CD8-positive, alpha-beta memory T cell (primary cell): Measurements from ENCODE around the gene CAMK4. TPM values are rescaled to one million over a fixed set of nuclear protein-coding genes. Genes with fewer than 3 reads are reported as not detected.

Source experiments
- CTCF ChIA-PET: fragments of 350-600 bp; sonication (Branson Sonifier 250); formaldehyde crosslinking; loops from one replicate; lab custom pipeline; 2021; ENCODE audit warnings: antibody characterized with exemption; lab: Charles Lee
- POLR2A ChIA-PET: fragments of 350-600 bp; sonication (Branson Sonifier 250); formaldehyde crosslinking; loops from one replicate; lab custom pipeline; 2021; ENCODE audit warnings: antibody characterized with exemption; lab: Charles Lee
- DNase-seq, 5 donors: peaks; one replicate each; pipeline versions ENCODE4 v3.0.0 to v3.0.0-alpha.2; 2020 to 2022; ENCODE audit warnings: mixed read lengths in 1 of 5
- H3K27ac ChIP-seq: one replicate; pipeline ENCODE4 v1.7.0; 2013; ENCODE audit warnings: low read depth, mild to moderate bottlenecking, low read length, moderate library complexity
- H3K27me3 ChIP-seq: 2 replicates; pipeline ENCODE4 v1.7.0; 2013; ENCODE audit warnings: low read length, mild to moderate bottlenecking; ENCODE audit not compliant: insufficient read depth, poor library complexity, severe bottlenecking
- H3K36me3 ChIP-seq: 2 replicates; pipeline ENCODE4 v1.7.0; 2013; ENCODE audit warnings: mild to moderate bottlenecking, low read length, moderate library complexity; ENCODE audit not compliant: insufficient read depth
- H3K4me1 ChIP-seq: 2 replicates; pipeline ENCODE4 v1.7.0; 2013; ENCODE audit warnings: mild to moderate bottlenecking, low read length, moderate library complexity; ENCODE audit not compliant: insufficient read depth
- H3K4me3 ChIP-seq: 2 replicates; pipeline ENCODE4 v1.7.0; 2013; ENCODE audit warnings: mild to moderate bottlenecking, low read length
- H3K9me3 ChIP-seq: 2 replicates; pipeline ENCODE4 v1.7.0; 2013; ENCODE audit warnings: mild to moderate bottlenecking, low read length
- H3K27ac Mint-ChIP-seq, 8 donors: one replicate each; pipeline ENCODE4 v1.8.0; 2020 to 2021; ENCODE audit warnings: mixed read lengths in 8 of 8, mild to moderate bottlenecking in 6 of 8, inconsistent platforms in 3 of 8, moderate library complexity in 3 of 8
- H3K27me3 Mint-ChIP-seq, 2 donors: one replicate each; pipeline ENCODE4 v1.8.0; 2020 to 2021; ENCODE audit warnings: mixed read lengths in 2 of 2, mild to moderate bottlenecking in 1 of 2, moderate library complexity in 1 of 2
- H3K36me3 Mint-ChIP-seq, 3 donors: one replicate each; pipeline ENCODE4 v1.8.0; 2020 to 2021; ENCODE audit warnings: mixed read lengths in 3 of 3, inconsistent platforms in 1 of 3, mild to moderate bottlenecking in 1 of 3
- H3K4me1 Mint-ChIP-seq, 3 donors: one replicate each; pipeline ENCODE4 v1.8.0; 2020 to 2021; ENCODE audit warnings: mixed read lengths in 3 of 3, inconsistent platforms in 1 of 3, mild to moderate bottlenecking in 1 of 3
- H3K4me3 Mint-ChIP-seq, 7 donors: one replicate each; pipeline ENCODE4 v1.8.0; 2020 to 2021; ENCODE audit warnings: mixed read lengths in 7 of 7, mild to moderate bottlenecking in 6 of 7, moderate library complexity in 4 of 7, inconsistent platforms in 2 of 7
- H3K9me3 Mint-ChIP-seq, 5 donors: one replicate each; pipeline ENCODE4 v1.8.0; 2020 to 2022; ENCODE audit warnings: mixed read lengths in 5 of 5, mild to moderate bottlenecking in 3 of 5, moderate library complexity in 2 of 5, inconsistent platforms in 1 of 5
- polyA plus RNA-seq: library from polyadenylated mRNA; unstranded; fragments of 300-500 nt; fragmentation: Illumina TruSeq; gene quantifications from one replicate; pipeline ENCODE4 v1.2.3, GENCODE V29; 2021
- total RNA-seq, 2 experiments: library from RNA; stranded (reverse); gene quantifications; one replicate each; pipeline ENCODE4 v1.2.3, GENCODE V29; 2021

Gene CAMK4
- total and polyA plus RNA-seq, 3 experiments from 2014 or later: 57.4 to 84.5 (median 68.7) TPM

GRCh38 chr5:111201705-111202104 is 22.5 kb upstream of the CAMK4 start:
- no peaks in the 10 kb centered on the region for H3K9me3 ChIP-seq
- H3K27me3 ChIP-seq: no peaks in the 10 kb centered on the region
- H3K9me3 Mint-ChIP-seq: no peaks in the 10 kb centered on the region
- DNase-seq: no peak
- H3K36me3 Mint-ChIP-seq: no peaks in the 10 kb centered on the region
- H3K27ac ChIP-seq: no peak overlapping the region
- no peak overlapping the region for H3K4me3 ChIP-seq
- CTCF ChIA-PET: interaction anchor here (1.5 to 2.1 kb wide), 2 partner anchors 62 to 77 kb away, joined by 3 to 4 read pairs; no protein-coding TSS in a partner anchor
- H3K36me3 ChIP-seq: no peaks in the 10 kb centered on the region
- peak overlapping the region in 1 of 7 donors; percentile 41 for H3K4me3 Mint-ChIP-seq
- H3K4me1 Mint-ChIP-seq: peaks cover 3 to 54% (median 12%) of the 10 kb centered on the region in 3 donors
- H3K4me1 ChIP-seq: no peaks in the 10 kb centered on the region
- peaks cover 2 to 11% of the 10 kb centered on the region in 2 donors for H3K27me3 Mint-ChIP-seq
- POLR2A ChIA-PET: interaction anchor here (1.4 kb wide), 1 partner anchor 31 kb away, joined by 3 read pairs; no protein-coding TSS in a partner anchor
- H3K27ac Mint-ChIP-seq: peak overlapping the region in 1 of 8 donors; percentile 7

- Histone ChIP-seq H3K27ac (no peak overlapping the region), H3K9me3 (no peaks in the 10 kb centered on the region), H3K4me3 (no peak overlapping the region), H3K36me3 (no peaks in the 10 kb centered on the region), H3K4me1 (peaks cover 6% of the 10 kb centered on the region), H3K27me3 (no peaks in the 10 kb centered on the region)
- H3K9me3 Mint-ChIP-seq: peaks cover 0 to 5% (median 0%) of the 10 kb centered on the region in 5 donors
- peaks cover 0 to 5% of the 10 kb centered on the region in 2 donors for H3K27me3 Mint-ChIP-seq
- no peak overlapping the region for H3K27ac Mint-ChIP-seq
- H3K4me3 Mint-ChIP-seq: peak overlapping the region in 4 of 7 donors; percentile 18 to 67 (median 26)
- H3K4me1 Mint-ChIP-seq: peaks cover 8 to 16% (median 14%) of the 10 kb centered on the region in 3 donors
- POLR2A ChIA-PET: interaction anchor here (0.6 kb wide), 2 partner anchors 12 to 44 kb away, joined by 4 to 5 read pairs; no protein-coding TSS in a partner anchor
- CTCF ChIA-PET: no interaction called here
- H3K36me3 Mint-ChIP-seq: peaks cover 0 to 5% (median 3%) of the 10 kb centered on the region in 3 donors
- DNase-seq: no peak
Measured at GRCh38 chr5:111211341-111211740, 12.8 kb upstream of the CAMK4 start.

GRCh38 chr5:111214052-111214742 is 10.0 kb upstream of the CAMK4 start:
- Histone ChIP-seq H3K4me3 (no peak overlapping the region), H3K9me3 (no peaks in the 10 kb centered on the region), H3K4me1 (peaks cover 6% of the 10 kb centered on the region), H3K36me3 (no peaks in the 10 kb centered on the region), H3K27ac (no peak overlapping the region), H3K27me3 (no peaks in the 10 kb centered on the region)
- Mint-ChIP-seq H3K27ac (no peak overlapping the region), H3K4me1 (peaks cover 8 to 16% (median 14%) of the 10 kb centered on the region in 3 donors), H3K36me3 (peaks cover 0 to 5% (median 3%) of the 10 kb centered on the region in 3 donors), H3K27me3 (peaks cover 0 to 5% of the 10 kb centered on the region in 2 donors), H3K9me3 (peaks cover 0 to 9% (median 0%) of the 10 kb centered on the region in 5 donors), H3K4me3 (no peak overlapping the region)
- CTCF ChIA-PET: interaction anchor here (1.2 kb wide), 1 partner anchor 9 kb away, joined by 4 read pairs; no protein-coding TSS in a partner anchor
- POLR2A ChIA-PET: no interaction called here
- no peak for DNase-seq

- H3K27ac ChIP-seq: no peak overlapping the region
- H3K36me3 ChIP-seq: no peaks in the 10 kb centered on the region
- H3K9me3 Mint-ChIP-seq: peaks cover 0 to 9% (median 0%) of the 10 kb centered on the region in 5 donors
- H3K4me1 ChIP-seq: peaks cover 6% of the 10 kb centered on the region
- no peaks in the 10 kb centered on the region for H3K9me3 ChIP-seq
- H3K4me1 Mint-ChIP-seq: peaks cover 8 to 16% (median 10%) of the 10 kb centered on the region in 3 donors
- no peak for DNase-seq
- no peak overlapping the region for H3K4me3 Mint-ChIP-seq
- no peak overlapping the region for H3K4me3 ChIP-seq
- no peaks in the 10 kb centered on the region for H3K27me3 ChIP-seq
- ChIA-PET CTCF (no interaction called here), POLR2A (no interaction called here)
- H3K27ac Mint-ChIP-seq: no peak overlapping the region
- peaks cover 0 to 5% of the 10 kb centered on the region in 2 donors for H3K27me3 Mint-ChIP-seq
- peaks cover 0 to 5% (median 3%) of the 10 kb centered on the region in 3 donors for H3K36me3 Mint-ChIP-seq
Measured at GRCh38 chr5:111215971-111216370, 8.2 kb upstream of the CAMK4 start.

- Histone ChIP-seq H3K4me1 (no peaks in the 10 kb centered on the region), H3K27me3 (no peaks in the 10 kb centered on the region), H3K36me3 (no peaks in the 10 kb centered on the region), H3K9me3 (no peaks in the 10 kb centered on the region), H3K27ac (no peak overlapping the region), H3K4me3 (no peak overlapping the region)
- Mint-ChIP-seq H3K27ac (peak overlapping the region in 1 of 8 donors; percentile 21), H3K4me3 (peak overlapping the region in 1 of 7 donors; percentile 22), H3K27me3 (peaks cover 0 to 1% of the 10 kb centered on the region in 2 donors), H3K4me1 (peaks cover 11 to 15% (median 12%) of the 10 kb centered on the region in 3 donors), H3K9me3 (peaks cover 0 to 4% (median 0%) of the 10 kb centered on the region in 5 donors), H3K36me3 (peaks cover 0 to 23% (median 0%) of the 10 kb centered on the region in 3 donors)
- CTCF ChIA-PET: interaction anchor here (0.9 to 4.4 kb wide), 2 partner anchors 32 to 57 kb away, joined by 3 to 45 read pairs; no protein-coding TSS in a partner anchor
- POLR2A ChIA-PET: interaction anchor here (0.5 kb wide), 1 partner anchor 18 kb away, joined by 4 read pairs; no protein-coding TSS in a partner anchor
- no peak for DNase-seq
Measured at GRCh38 chr5:111221139-111221538, 3.0 kb upstream of the CAMK4 start.

GRCh38 chr5:111223101-111223786 is 940 bp upstream of the CAMK4 start:
- Mint-ChIP-seq H3K4me3 (peak overlapping the region; percentile 80 to 98 (median 89)), H3K4me1 (peaks cover 30 to 32% (median 31%) of the 10 kb centered on the region in 3 donors), H3K36me3 (peaks cover 3 to 40% (median 3%) of the 10 kb centered on the region in 3 donors), H3K27me3 (peaks cover 0 to 1% of the 10 kb centered on the region in 2 donors), H3K27ac (peak overlapping the region; percentile 84 to 94 (median 88)), H3K9me3 (no peaks in the 10 kb centered on the region)
- H3K4me3 ChIP-seq: peak overlapping the region; percentile 75
- peaks cover 12% of the 10 kb centered on the region for H3K4me1 ChIP-seq
- peak overlapping the region; percentile 48 for H3K27ac ChIP-seq
- ChIA-PET POLR2A (interaction anchor here (0.6 to 1.8 kb wide), 11 partner anchors 9 to 234 kb away, joined by 3 to 6 read pairs (median 3); no protein-coding TSS in a partner anchor), CTCF (interaction anchor here (0.7 to 4.4 kb wide), 16 partner anchors 9 to 308 kb away, joined by 3 to 45 read pairs (median 4); no protein-coding TSS in a partner anchor)
- no peaks in the 10 kb centered on the region for H3K36me3 ChIP-seq
- no peaks in the 10 kb centered on the region for H3K27me3 ChIP-seq
- no peaks in the 10 kb centered on the region for H3K9me3 ChIP-seq
- no peak for DNase-seq

- DNase-seq: peak in 1 of 5 donors; percentile 11
- peaks cover 3 to 47% (median 8%) of the 10 kb centered on the region in 3 donors for H3K36me3 Mint-ChIP-seq
- H3K4me1 Mint-ChIP-seq: peaks cover 44 to 47% (median 46%) of the 10 kb centered on the region in 3 donors
- H3K27me3 ChIP-seq: no peaks in the 10 kb centered on the region
- ChIA-PET CTCF (interaction anchor here (0.8 to 4.4 kb wide), 9 partner anchors 11 to 68 kb away, joined by 3 to 45 read pairs (median 12); no protein-coding TSS in a partner anchor), POLR2A (interaction anchor here (0.5 to 1.8 kb wide), 3 partner anchors 8 to 37 kb away, joined by 3 to 6 read pairs (median 3); no protein-coding TSS in a partner anchor)
- peak overlapping the region; percentile 89 to 98 (median 98) for H3K4me3 Mint-ChIP-seq
- peak overlapping the region; percentile 52 for H3K27ac ChIP-seq
- peak overlapping the region; percentile 85 for H3K4me3 ChIP-seq
- no peaks in the 10 kb centered on the region for H3K9me3 ChIP-seq
- H3K27ac Mint-ChIP-seq: peak overlapping the region; percentile 86 to 98 (median 94)
- H3K4me1 ChIP-seq: peaks cover 27% of the 10 kb centered on the region
- no peaks in the 10 kb centered on the region for H3K36me3 ChIP-seq
- peaks cover 0 to 1% of the 10 kb centered on the region in 2 donors for H3K27me3 Mint-ChIP-seq
- H3K9me3 Mint-ChIP-seq: no peaks in the 10 kb centered on the region
Measured at GRCh38 chr5:111224561-111225345, 569 bp downstream of the CAMK4 start.
